Breast epithelium (tissue), 3 donors: ENCODE results near the gene TMEM273.

ENCODE experiments used
- POLR2A ChIP-seq: fragments of 450-650 bp; IDR thresholded peaks from one replicate; pipeline ENCODE4 v1.6.1; 2016; ENCODE audit warnings: antibody characterized with exemption, mild to moderate bottlenecking, moderate library complexity
- POLR2AphosphoS5 ChIP-seq, 3 donors: sonication (generic); formaldehyde crosslinking; IDR thresholded peaks; one replicate each; pipeline ENCODE4 v1.6.1; 2017; ENCODE audit warnings: antibody characterized with exemption in 3 of 3
- TF ChIP-seq, protein P1 (sequence below), 3 donors: fragments of 450-650 bp; IDR thresholded peaks; one replicate each; pipeline ENCODE4 v1.5.1; 2016 to 2017; ENCODE audit warnings: antibody characterized with exemption in 3 of 3, mild to moderate bottlenecking in 3 of 3, moderate library complexity in 3 of 3

DNA sequence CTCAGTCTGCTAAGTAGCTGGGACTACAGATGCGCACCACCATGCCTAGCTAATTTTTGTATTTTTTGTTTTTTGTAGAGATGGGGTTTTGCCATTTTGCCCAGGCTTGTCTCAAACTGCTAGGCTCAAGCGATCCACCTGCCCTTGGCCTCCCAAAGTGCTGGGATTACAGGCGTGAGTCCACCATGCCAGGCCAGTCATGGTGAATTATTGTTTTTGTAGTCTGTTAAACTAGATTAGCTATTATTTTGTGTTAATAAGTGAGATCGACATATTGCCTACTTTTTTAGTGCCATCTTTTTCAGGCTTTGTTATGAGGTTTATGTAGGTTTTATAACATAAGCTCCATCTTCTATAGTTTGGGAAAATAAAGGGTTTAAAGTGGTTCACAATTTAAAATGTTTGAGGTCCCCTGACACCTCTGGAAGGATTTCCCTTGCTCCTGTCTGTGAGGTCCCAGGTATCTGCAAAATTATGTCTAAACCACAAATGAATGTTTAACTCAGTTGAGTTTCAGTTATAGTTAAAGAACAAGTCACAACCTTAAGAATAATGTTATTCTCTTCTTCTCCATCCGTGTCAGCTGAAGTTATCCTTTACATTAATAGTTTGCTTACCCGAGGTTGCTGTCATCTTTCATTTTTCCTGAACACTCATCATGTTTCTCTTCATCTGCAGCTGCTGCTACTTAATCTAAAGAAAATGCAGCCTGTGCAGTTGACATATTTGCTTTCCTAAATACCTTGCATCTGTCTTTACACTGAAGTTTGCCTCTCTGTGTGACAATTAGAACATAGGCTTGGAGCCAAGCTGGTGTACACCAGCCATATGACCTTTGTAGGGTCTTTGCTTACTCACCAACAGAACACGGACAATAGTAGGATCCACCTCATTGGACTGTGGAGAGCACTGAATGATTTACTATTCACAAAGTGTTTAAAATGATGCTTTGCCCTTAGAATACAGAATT, 63.9 kb downstream of the TMEM273 start:
- TF ChIP-seq, protein P1, sequence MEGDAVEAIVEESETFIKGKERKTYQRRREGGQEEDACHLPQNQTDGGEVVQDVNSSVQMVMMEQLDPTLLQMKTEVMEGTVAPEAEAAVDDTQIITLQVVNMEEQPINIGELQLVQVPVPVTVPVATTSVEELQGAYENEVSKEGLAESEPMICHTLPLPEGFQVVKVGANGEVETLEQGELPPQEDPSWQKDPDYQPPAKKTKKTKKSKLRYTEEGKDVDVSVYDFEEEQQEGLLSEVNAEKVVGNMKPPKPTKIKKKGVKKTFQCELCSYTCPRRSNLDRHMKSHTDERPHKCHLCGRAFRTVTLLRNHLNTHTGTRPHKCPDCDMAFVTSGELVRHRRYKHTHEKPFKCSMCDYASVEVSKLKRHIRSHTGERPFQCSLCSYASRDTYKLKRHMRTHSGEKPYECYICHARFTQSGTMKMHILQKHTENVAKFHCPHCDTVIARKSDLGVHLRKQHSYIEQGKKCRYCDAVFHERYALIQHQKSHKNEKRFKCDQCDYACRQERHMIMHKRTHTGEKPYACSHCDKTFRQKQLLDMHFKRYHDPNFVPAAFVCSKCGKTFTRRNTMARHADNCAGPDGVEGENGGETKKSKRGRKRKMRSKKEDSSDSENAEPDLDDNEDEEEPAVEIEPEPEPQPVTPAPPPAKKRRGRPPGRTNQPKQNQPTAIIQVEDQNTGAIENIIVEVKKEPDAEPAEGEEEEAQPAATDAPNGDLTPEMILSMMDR (IDR thresholded peaks at IDR 0.05) = no peak
- TF ChIP-seq POLR2A (no peak), POLR2AphosphoS5 (IDR thresholded peaks at IDR 0.05) (no peak)
